AG04449 (cell line): ENCODE data around the gene MOAP1.
A peak's percentile ranks its signal among the peaks of the same experiment; 100 is the strongest.
"Not testable (repeated sequence)": the region's sequence is repeated elsewhere in the genome, so short reads cannot be mapped to it uniquely, and the experiment has no call there.

Source experiments
- CTCF ChIA-PET: fragments of 350-600 bp; formaldehyde crosslinking; extraction: SDS; loops from one replicate; lab custom pipeline; 2021; ENCODE audit warnings: antibody characterized with exemption; lab: Yijun Ruan, JAX
- POLR2A ChIA-PET: fragments of 400-600, 350-600 bp; formaldehyde crosslinking; extraction: SDS; loops from one replicate; lab custom pipeline; 2020; ENCODE audit warnings: antibody characterized with exemption, inconsistent platforms; lab: Yijun Ruan, JAX
- DNase-seq: peaks from one replicate; pipeline ENCODE4 v3.0.0-alpha.2; 2010; ENCODE audit warnings: low read depth, low spot score
- H3K4me3 ChIP-seq: 2 replicates; pipeline ENCODE4 v1.5.1; 2011; ENCODE audit warnings: low read depth, mild to moderate bottlenecking, control low read depth, low read length
- CTCF ChIP-seq: IDR thresholded peaks from one replicate; pipeline ENCODE4 v1.5.1; 2011; ENCODE audit warnings: mild to moderate bottlenecking, moderate library complexity, low read length, control low read depth, inconsistent platforms; ENCODE audit not compliant: insufficient read depth; ENCODE audit errors: missing control alignments

MOAP1 gene

GRCh38 chr14:93160353-93160801 lies 24.3 kb downstream of the MOAP1 start:
- H3K4me3 ChIP-seq = no peak overlapping the region
- ChIA-PET CTCF (interaction anchor here (0.7 to 6.3 kb wide), 16 partner anchors 8 to 247 kb away, joined by 3 to 46 read pairs (median 4); partner anchors contain the start of genes LYSET and MOAP1), POLR2A (no interaction called here)
- DNase-seq = no peak
- peak; percentile 37 for TF ChIP-seq CTCF

GRCh38 chr14:93159625-93160352 lies 24.9 kb downstream of the MOAP1 start:
- DNase-seq, H3K4me3 ChIP-seq, POLR2A ChIA-PET: not testable (repeated sequence)
- CTCF ChIA-PET = interaction anchor here (0.7 to 6.3 kb wide), 10 partner anchors 9 to 208 kb away, joined by 3 to 46 read pairs (median 4); partner anchors contain the start of genes LYSET and MOAP1

GRCh38 chr14:93158349-93158748 lies 26.3 kb downstream of the MOAP1 start:
- DNase-seq, H3K4me3 ChIP-seq, CTCF ChIA-PET, POLR2A ChIA-PET: not testable (repeated sequence)

- POLR2A ChIA-PET = no interaction called here
- DNase-seq = no peak
- CTCF ChIA-PET = interaction anchor here (0.9 to 2.6 kb wide), 2 partner anchors 43 to 205 kb away, joined by 3 to 7 read pairs; no protein-coding TSS in a partner anchor
- no peak overlapping the region for H3K4me3 ChIP-seq
- no peak for TF ChIP-seq CTCF
Observed at GRCh38 chr14:93156693-93157369, 27.9 kb downstream of the MOAP1 start.

GRCh38 chr14:93155667-93156066 lies 29.0 kb downstream of the MOAP1 start:
- CTCF ChIA-PET = interaction anchor here (2.6 to 3.1 kb wide), 2 partner anchors 14 to 204 kb away, joined by 7 to 12 read pairs; no protein-coding TSS in a partner anchor
- no peak for DNase-seq
- H3K4me3 ChIP-seq = no peak overlapping the region
- TF ChIP-seq CTCF = no peak
- POLR2A ChIA-PET = no interaction called here

GRCh38 chr14:93153121-93153520 lies 31.6 kb downstream of the MOAP1 start:
- no peak overlapping the region for H3K4me3 ChIP-seq
- TF ChIP-seq CTCF = no peak
- ChIA-PET POLR2A (no interaction called here), CTCF (interaction anchor here (3.1 kb wide), 1 partner anchor 12 kb away, joined by 12 read pairs; no protein-coding TSS in a partner anchor)
- no peak for DNase-seq
